Activated CD8-positive, alpha-beta T cell treated with anti-CD3 and anti-CD28 coated beads, Interleukin-2, amount 10 ng/mL, durations not matched to agents 7 days and 5 days (primary cell): ENCODE data around the gene COPZ1. TPM values are rescaled to one million over a fixed set of nuclear protein-coding genes. Genes with fewer than 3 reads are reported as not detected.

ENCODE experiments used
- ATAC-seq: fragments of 150-1000 bp; cut with Tn5 transposase; one replicate; pipeline ENCODE4 v1.10.0; 2021; ENCODE audit warnings: moderate library complexity
- CTCF ChIA-PET: fragments of 350-600 bp; sonication (Branson Sonifier 250); formaldehyde crosslinking; loops from one replicate; lab custom pipeline; 2021; ENCODE audit warnings: antibody characterized with exemption; lab: Charles Lee
- POLR2A ChIA-PET: fragments of 350-600 bp; sonication (Branson Sonifier 250); formaldehyde crosslinking; loops from one replicate; lab custom pipeline; 2021; ENCODE audit warnings: antibody characterized with exemption; lab: Charles Lee
- DNase-seq: peaks from one replicate; pipeline ENCODE4 v3.0.0-alpha.2; 2020
- H3K27ac Mint-ChIP-seq: one replicate; pipeline ENCODE4 v1.8.0; 2021; ENCODE audit warnings: mild to moderate bottlenecking, mixed read lengths
- H3K27me3 Mint-ChIP-seq: one replicate; pipeline ENCODE4 v1.8.0; 2021; ENCODE audit warnings: low read depth, mixed read lengths
- H3K36me3 Mint-ChIP-seq: one replicate; pipeline ENCODE4 v1.8.0; 2021; ENCODE audit warnings: low read depth, mixed read lengths
- H3K4me1 Mint-ChIP-seq: one replicate; pipeline ENCODE4 v1.8.0; 2021; ENCODE audit warnings: low read depth, mixed read lengths
- H3K4me3 Mint-ChIP-seq: one replicate; pipeline ENCODE4 v1.8.0; 2021; ENCODE audit warnings: mild to moderate bottlenecking, mixed read lengths
- H3K9me3 Mint-ChIP-seq: one replicate; pipeline ENCODE4 v1.8.0; 2022; ENCODE audit warnings: mixed read lengths; ENCODE audit not compliant: insufficient read depth
- total RNA-seq, 2 experiments: library from RNA; stranded (reverse); gene quantifications; one replicate each; pipeline ENCODE4 v1.2.3, GENCODE V29; 2021

Gene COPZ1
- total RNA-seq, 2 experiments from 2014 or later, result 105 to 112 TPM

DNA sequence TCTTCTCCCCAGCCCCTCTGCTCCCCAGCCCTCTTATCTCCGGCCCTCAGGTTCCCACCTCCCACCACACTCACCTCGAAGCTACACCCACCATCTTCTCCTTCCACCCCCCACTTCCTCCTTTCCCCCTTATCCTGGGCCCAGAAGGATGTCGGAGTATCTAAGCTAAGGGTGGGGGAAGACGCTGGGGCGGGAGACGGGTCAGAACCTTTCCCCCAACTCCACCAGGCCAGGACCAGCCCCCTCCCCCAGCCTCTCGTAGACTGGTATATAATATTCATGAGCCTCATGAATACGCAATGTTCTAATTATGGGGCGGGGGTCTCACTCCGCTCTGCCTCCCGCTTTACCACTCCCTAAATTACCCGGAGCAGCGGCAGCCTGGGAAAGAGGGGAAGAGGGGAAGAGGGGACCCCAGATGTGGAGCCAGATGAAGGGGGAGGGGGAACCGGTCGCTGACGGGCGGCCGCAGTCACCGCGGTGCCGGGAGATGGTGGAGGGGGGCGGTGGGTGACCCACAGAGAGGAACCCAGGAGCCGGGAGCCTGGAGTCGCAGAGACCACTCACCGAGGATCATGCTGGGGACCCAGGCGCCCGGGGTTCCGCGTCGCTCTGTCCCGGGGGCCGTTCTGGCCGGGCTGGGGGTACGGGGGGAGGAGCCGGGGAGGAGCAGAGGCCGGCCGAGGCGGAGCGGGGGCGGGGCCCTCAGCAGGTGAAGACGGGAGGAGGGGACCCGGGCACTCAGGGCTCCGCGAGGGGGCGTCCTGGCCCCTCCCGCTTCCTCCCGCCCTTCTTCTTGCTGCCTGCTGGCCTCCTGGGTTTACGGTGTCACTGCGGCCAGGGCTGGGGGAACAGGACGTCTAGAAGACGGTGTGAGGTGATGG is 66.0 kb downstream of the COPZ1 start:
- peaks cover 2% of the 10 kb centered on the region for H3K27me3 Mint-ChIP-seq
- peaks cover 33% of the 10 kb centered on the region for H3K4me1 Mint-ChIP-seq
- peak; percentile 84 for ATAC-seq
- no peaks in the 10 kb centered on the region for H3K9me3 Mint-ChIP-seq
- H3K36me3 Mint-ChIP-seq, result peaks cover 23% of the 10 kb centered on the region
- H3K27ac Mint-ChIP-seq, result no peak overlapping the region
- peak overlapping the region; percentile 54 for H3K4me3 Mint-ChIP-seq
- ChIA-PET CTCF (interaction anchor here (0.8 to 3.2 kb wide), 5 partner anchors 9 to 49 kb away, joined by 3 to 30 read pairs (median 5); no protein-coding TSS in a partner anchor), POLR2A (no interaction called here)
- DNase-seq, result peak; percentile 73

DNA sequence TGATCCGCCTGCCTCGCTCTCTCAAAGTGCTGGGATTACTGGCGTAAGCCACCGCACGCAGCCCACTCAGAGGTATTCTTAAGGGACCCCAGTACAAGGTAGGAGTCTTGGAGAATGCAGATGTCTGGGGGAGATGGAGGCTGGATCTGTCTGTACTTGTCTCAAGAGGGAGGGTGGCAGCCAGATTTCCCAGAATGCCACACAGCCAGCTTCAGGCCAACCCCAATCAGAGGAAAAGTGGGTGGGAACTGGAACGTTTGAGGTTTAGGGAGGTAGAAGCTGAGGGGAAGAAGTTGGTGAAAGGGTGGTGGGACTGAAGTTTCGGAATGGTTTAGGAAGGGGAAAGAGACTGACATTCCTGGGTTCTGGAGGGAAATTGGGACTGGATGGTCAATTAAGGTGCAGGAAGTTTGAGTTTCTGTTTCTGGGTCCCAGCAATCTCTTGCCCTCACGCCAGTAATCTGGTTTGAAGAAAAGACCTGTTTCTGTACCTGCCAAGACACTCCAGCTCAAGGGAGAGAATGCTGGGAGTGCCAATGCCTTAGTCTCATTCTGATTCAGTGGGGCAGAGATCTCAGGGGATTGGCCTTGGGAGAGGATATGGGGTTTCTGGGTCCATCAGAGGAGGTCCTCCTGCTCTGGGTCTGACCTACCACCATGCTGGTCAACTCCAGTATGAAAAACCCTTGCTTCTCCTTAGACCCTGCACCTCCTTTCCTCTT is 67.7 kb downstream of the COPZ1 start:
- ChIA-PET CTCF (interaction anchor here (1.0 to 3.2 kb wide), 9 partner anchors 10 to 47 kb away, joined by 3 to 30 read pairs (median 7); no protein-coding TSS in a partner anchor), POLR2A (interaction anchor here (0.6 kb wide), 1 partner anchor 36 kb away, joined by 3 read pairs; no protein-coding TSS in a partner anchor)
- ATAC-seq, result no peak
- Mint-ChIP-seq H3K36me3 (peaks cover 37% of the 10 kb centered on the region), H3K27ac (peak overlapping the region; percentile 3), H3K9me3 (no peaks in the 10 kb centered on the region), H3K4me1 (peaks cover 41% of the 10 kb centered on the region), H3K4me3 (no peak overlapping the region), H3K27me3 (no peaks in the 10 kb centered on the region)
- no peak for DNase-seq

DNA sequence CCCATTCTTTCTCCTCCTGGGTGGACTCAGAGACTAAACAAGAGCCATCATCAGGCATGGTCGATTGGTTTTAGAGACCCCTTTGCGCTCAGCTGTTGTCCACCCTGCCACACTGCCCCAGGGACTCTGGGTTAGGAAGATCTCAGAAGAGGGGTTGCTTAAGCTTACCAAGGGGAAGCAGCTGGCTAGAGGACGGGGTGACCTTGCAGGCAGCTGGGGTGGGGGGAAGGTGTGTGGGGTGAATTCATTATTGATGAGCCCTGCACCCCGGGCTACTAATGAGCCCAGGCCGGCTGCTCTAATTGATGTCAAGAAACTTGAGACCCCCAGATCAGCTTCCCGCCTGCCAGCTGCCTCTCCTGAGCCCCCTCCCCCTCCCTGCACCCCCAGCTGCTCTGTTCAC is 68.3 kb downstream of the COPZ1 start:
- Mint-ChIP-seq H3K4me1 (peaks cover 46% of the 10 kb centered on the region), H3K36me3 (peaks cover 43% of the 10 kb centered on the region), H3K27me3 (no peaks in the 10 kb centered on the region), H3K9me3 (no peaks in the 10 kb centered on the region), H3K27ac (no peak overlapping the region), H3K4me3 (no peak overlapping the region)
- ChIA-PET CTCF (interaction anchor here (1.0 to 3.2 kb wide), 9 partner anchors 10 to 105 kb away, joined by 3 to 30 read pairs (median 7); partner anchors contain the start of gene NCKAP1L), POLR2A (interaction anchor here (0.7 kb wide), 1 partner anchor 1010 kb away, joined by 3 read pairs; no protein-coding TSS in a partner anchor)
- ATAC-seq, result no peak
- no peak for DNase-seq

GRCh38 chr12:54393743-54394142 is 68.8 kb downstream of the COPZ1 start:
- H3K36me3 Mint-ChIP-seq, result peaks cover 46% of the 10 kb centered on the region
- H3K9me3 Mint-ChIP-seq, result no peaks in the 10 kb centered on the region
- H3K27me3 Mint-ChIP-seq, result no peaks in the 10 kb centered on the region
- POLR2A ChIA-PET, result interaction anchor here (0.7 kb wide), 1 partner anchor 1011 kb away, joined by 3 read pairs; no protein-coding TSS in a partner anchor
- DNase-seq (no peak), ATAC-seq (no peak)
- peaks cover 50% of the 10 kb centered on the region for H3K4me1 Mint-ChIP-seq
- peak overlapping the region; percentile 27 for H3K27ac Mint-ChIP-seq
- CTCF ChIA-PET, result interaction anchor here (1.0 to 3.2 kb wide), 9 partner anchors 10 to 104 kb away, joined by 3 to 30 read pairs (median 7); partner anchors contain the start of gene NCKAP1L
- H3K4me3 Mint-ChIP-seq, result no peak overlapping the region

DNA sequence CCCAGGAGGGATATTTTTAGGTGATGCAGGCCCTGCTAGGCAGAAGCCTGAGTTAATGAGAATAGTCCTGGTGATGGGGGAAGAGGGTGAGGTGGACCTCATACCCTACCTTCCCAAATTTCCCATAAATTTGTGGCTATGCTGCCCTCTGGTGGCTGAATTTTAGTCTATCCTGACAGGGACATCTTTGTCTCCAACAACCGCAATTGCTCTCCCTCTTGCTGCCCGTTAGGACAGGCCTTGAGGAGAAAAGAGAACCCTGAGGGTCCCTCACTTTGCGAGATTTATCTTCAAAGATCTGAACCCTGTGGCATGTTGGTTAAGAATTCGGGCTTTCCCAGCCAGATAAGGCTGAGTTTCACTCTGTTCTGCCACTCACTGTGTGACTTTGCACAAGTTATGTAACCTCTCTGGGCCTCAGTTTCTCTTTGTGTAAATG is 69.4 kb downstream of the COPZ1 start:
- ATAC-seq, result no peak
- ChIA-PET POLR2A (no interaction called here), CTCF (interaction anchor here (1.0 to 3.2 kb wide), 5 partner anchors 9 to 104 kb away, joined by 4 to 30 read pairs (median 10); partner anchors contain the start of gene NCKAP1L)
- Mint-ChIP-seq H3K27me3 (no peaks in the 10 kb centered on the region), H3K27ac (no peak overlapping the region), H3K9me3 (no peaks in the 10 kb centered on the region), H3K4me1 (peaks cover 51% of the 10 kb centered on the region), H3K36me3 (peaks cover 48% of the 10 kb centered on the region), H3K4me3 (no peak overlapping the region)
- peak; percentile 54 for DNase-seq

DNA sequence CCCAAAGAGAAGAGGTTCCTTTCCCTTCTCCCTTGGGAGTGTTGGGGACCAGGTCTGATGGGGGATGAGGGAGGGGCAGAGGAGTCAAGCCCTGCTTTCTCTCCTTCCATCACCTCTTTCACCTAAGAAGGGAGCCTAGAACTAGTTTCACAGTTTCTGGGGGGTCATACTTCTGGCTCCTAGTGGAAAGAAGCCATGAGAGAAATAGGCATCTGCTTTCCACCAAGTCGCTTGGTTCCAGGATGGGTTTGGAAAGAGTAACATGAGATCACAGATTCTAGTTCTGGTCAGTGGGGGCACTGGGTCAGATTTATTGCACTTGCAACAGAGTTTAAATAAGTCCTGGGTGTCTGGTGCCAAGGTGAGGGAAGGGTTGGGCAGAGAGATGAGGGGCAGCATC is 70.1 kb downstream of the COPZ1 start:
- DNase-seq (no peak), ATAC-seq (no peak)
- peaks cover 51% of the 10 kb centered on the region for H3K36me3 Mint-ChIP-seq
- no peaks in the 10 kb centered on the region for H3K9me3 Mint-ChIP-seq
- H3K4me3 Mint-ChIP-seq, result no peak overlapping the region
- peaks cover 51% of the 10 kb centered on the region for H3K4me1 Mint-ChIP-seq
- H3K27me3 Mint-ChIP-seq, result no peaks in the 10 kb centered on the region
- ChIA-PET POLR2A (no interaction called here), CTCF (interaction anchor here (1.0 to 12.3 kb wide), 2 partner anchors 23 to 39 kb away, joined by 3 to 505 read pairs; no protein-coding TSS in a partner anchor)
- H3K27ac Mint-ChIP-seq, result no peak overlapping the region

DNA sequence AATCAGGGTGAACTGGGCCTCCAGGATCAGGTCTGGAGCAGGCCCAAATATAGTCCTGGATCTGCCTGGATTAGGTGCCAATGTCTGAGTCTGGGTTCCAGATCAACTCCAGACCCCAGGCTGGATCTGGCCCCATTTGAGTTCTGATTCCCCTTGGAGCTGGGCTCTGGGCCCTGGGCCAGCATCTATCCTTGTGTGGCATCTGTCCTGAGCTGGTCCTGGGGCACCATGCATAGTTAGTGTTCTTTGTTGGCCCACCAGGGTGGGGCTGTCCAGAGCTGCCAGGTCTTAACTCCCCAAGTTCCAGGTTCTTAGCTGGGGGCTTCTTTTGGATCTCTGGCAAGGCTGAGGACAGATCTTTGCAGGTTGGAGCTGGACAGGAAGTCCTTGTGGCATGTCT is 70.6 kb downstream of the COPZ1 start:
- Mint-ChIP-seq H3K4me3 (no peak overlapping the region), H3K4me1 (peaks cover 51% of the 10 kb centered on the region), H3K27me3 (no peaks in the 10 kb centered on the region), H3K36me3 (peaks cover 55% of the 10 kb centered on the region), H3K9me3 (no peaks in the 10 kb centered on the region), H3K27ac (no peak overlapping the region)
- ChIA-PET POLR2A (interaction anchor here (0.7 kb wide), 1 partner anchor 106 kb away, joined by 3 read pairs; no protein-coding TSS in a partner anchor), CTCF (interaction anchor here (1.0 to 12.3 kb wide), 6 partner anchors 9 to 177 kb away, joined by 3 to 505 read pairs (median 5); no protein-coding TSS in a partner anchor)
- DNase-seq, result no peak
- ATAC-seq, result no peak

GRCh38 chr12:54397157-54397556 is 72.2 kb downstream of the COPZ1 start:
- Mint-ChIP-seq H3K4me3 (no peak overlapping the region), H3K27ac (no peak overlapping the region), H3K27me3 (no peaks in the 10 kb centered on the region), H3K4me1 (peaks cover 41% of the 10 kb centered on the region), H3K36me3 (peaks cover 61% of the 10 kb centered on the region), H3K9me3 (no peaks in the 10 kb centered on the region)
- no peak for DNase-seq
- CTCF ChIA-PET, result interaction anchor here (1.4 to 12.3 kb wide), 6 partner anchors 10 to 98 kb away, joined by 3 to 505 read pairs (median 28); partner anchors contain the start of genes COPZ1 and ITGA5
- ATAC-seq, result no peak
- POLR2A ChIA-PET, result no interaction called here

- H3K9me3 Mint-ChIP-seq, result no peaks in the 10 kb centered on the region
- peaks cover 37% of the 10 kb centered on the region for H3K4me1 Mint-ChIP-seq
- H3K27ac Mint-ChIP-seq, result no peak overlapping the region
- DNase-seq (no peak), ATAC-seq (no peak)
- ChIA-PET CTCF (interaction anchor here (1.0 to 12.3 kb wide), 14 partner anchors 11 to 112 kb away, joined by 4 to 505 read pairs (median 19); partner anchors contain the start of genes COPZ1, ITGA5 and NCKAP1L), POLR2A (interaction anchor here (2.7 kb wide), 1 partner anchor 40 kb away, joined by 19 read pairs; no protein-coding TSS in a partner anchor)
- no peaks in the 10 kb centered on the region for H3K27me3 Mint-ChIP-seq
- H3K36me3 Mint-ChIP-seq, result peaks cover 68% of the 10 kb centered on the region
- H3K4me3 Mint-ChIP-seq, result no peak overlapping the region
These were observed 73.3 kb downstream of the COPZ1 start for GRCh38 chr12:54398218-54398617.

DNA sequence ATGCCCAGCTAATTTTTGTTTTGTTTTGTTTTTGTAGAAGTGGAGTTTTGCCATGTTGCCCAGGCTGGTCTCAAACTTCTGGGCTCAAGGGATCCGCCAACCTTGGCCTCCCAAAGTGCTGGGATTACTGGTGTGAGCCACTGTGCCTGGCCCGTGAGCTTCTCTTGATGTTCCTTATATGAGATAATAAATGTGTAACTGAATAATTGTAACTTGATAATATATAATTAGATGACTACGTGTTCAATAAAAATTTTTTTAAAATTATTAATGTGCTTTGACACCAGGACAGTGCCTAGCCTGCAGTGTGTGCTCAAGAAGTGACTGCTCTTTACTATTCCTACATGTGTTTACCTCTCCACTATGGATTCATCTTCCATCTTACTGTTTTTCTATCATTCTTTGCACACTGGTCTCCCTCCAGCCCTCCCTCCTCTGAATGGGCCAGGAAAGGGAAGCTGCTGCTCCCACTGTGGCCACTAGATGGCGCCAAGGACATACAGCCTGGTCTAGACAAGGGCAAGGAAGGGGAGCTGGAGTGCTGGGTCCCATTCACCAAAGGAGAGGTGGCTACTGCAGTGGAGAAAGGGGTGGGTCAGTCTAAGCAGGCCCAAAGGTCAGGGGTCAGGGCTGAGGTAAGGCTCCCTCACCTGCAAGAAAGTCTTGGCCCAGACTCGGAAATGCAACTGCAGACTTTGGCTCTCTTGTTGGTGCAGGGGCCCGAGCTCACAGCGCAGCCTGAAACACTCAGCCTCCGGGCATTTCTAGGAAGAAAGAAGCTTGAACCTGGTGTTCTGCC is 74.3 kb downstream of the COPZ1 start:
- H3K4me3 Mint-ChIP-seq, result no peak overlapping the region
- POLR2A ChIA-PET, result interaction anchor here (0.8 to 2.7 kb wide), 11 partner anchors 9 to 98 kb away, joined by 3 to 19 read pairs (median 3); partner anchors contain the start of gene NCKAP1L
- peak; percentile 91 for ATAC-seq

More for the DNA sequence above, 74.3 kb downstream of the COPZ1 start:
- CTCF ChIA-PET, result interaction anchor here (0.6 to 12.3 kb wide), 57 partner anchors 9 to 184 kb away, joined by 3 to 505 read pairs (median 6); partner anchors contain the start of genes CBX5, COPZ1, GTSF1 and HNRNPA1
- Mint-ChIP-seq H3K27me3 (no peaks in the 10 kb centered on the region), H3K9me3 (no peaks in the 10 kb centered on the region), H3K36me3 (peaks cover 69% of the 10 kb centered on the region), H3K4me1 (peaks cover 29% of the 10 kb centered on the region), H3K27ac (no peak overlapping the region)
- DNase-seq, result peak; percentile 92
